ENCODE results near the gene ZNF598.
"Not testable (repeated sequence)": the region's sequence is repeated elsewhere in the genome, so short reads cannot be mapped to it uniquely, and the experiment has no call there.

The ZNF598 gene

GRCh38 chr16:1974157-1975070 lies 35.2 kb downstream of the ZNF598 start:
- no peak for DNase-seq

GRCh38 chr16:1973461-1974156 lies 36.0 kb downstream of the ZNF598 start:
- no peak for DNase-seq

- no peak for DNase-seq
Observed at GRCh38 chr16:1972490-1972877, 37.1 kb downstream of the ZNF598 start.

GRCh38 chr16:1971796-1972489 lies 37.7 kb downstream of the ZNF598 start, which contains the start of gene TBL3:
TBL3 (plus strand) TSS chr16:1972053; CDS start chr16:1972165, 112 bp downstream.
- peak; percentile 82 for DNase-seq

- no peak for DNase-seq
Observed at GRCh38 chr16:1968146-1968953, 41.3 kb downstream of the ZNF598 start.

GRCh38 chr16:1966460-1966859 lies 43.2 kb downstream of the ZNF598 start, which contains the start of gene RNF151:
RNF151 (plus strand) TSS chr16:1966856; CDS start chr16:1966882, 26 bp downstream.
- DNase-seq, result no peak

- DNase-seq, result no peak
Observed at GRCh38 chr16:1965396-1966001, 44.1 kb downstream of the ZNF598 start.

- peak; percentile 96 for DNase-seq
Observed at GRCh38 chr16:1964506-1965395, 44.9 kb downstream of the ZNF598 start, which contains the start of gene RPS2. RPS2 (minus strand) TSS chr16:1964826; CDS start chr16:1964625, 201 bp downstream.

- no peak for DNase-seq
Observed at GRCh38 chr16:1963806-1964505, 45.7 kb downstream of the ZNF598 start.

GRCh38 chr16:1962161-1963153 lies 47.2 kb downstream of the ZNF598 start:
- DNase-seq, result not testable (repeated sequence)

- no peak for DNase-seq
Observed at GRCh38 chr16:1961651-1962067, 48.0 kb downstream of the ZNF598 start.

GRCh38 chr16:1960665-1961630 lies 48.7 kb downstream of the ZNF598 start:
- no peak for DNase-seq

GRCh38 chr16:1959269-1960039 lies 50.2 kb downstream of the ZNF598 start, which contains the start of gene NDUFB10:
NDUFB10 (plus strand) TSS chr16:1959538; CDS start chr16:1959625, 87 bp downstream.
- peak; percentile 52 for DNase-seq

- no peak for DNase-seq
Observed at GRCh38 chr16:1958715-1959268, 50.8 kb downstream of the ZNF598 start.

- DNase-seq, result not testable (repeated sequence)
Observed at GRCh38 chr16:1958143-1958491, 51.5 kb downstream of the ZNF598 start.

Measured in amniotic stem cell (primary cell).